GM08714 (cell line): ENCODE data around the gene FAM81A.

Experiments used
- H3K4me3 ChIP-seq: fragments of 200-500 bp; sonication (Bioruptor generic); 2 replicates; pipeline ENCODE4 v1.5.1; 2014; ENCODE audit warnings: mild to moderate bottlenecking, low read length, inconsistent platforms
- ZNF274 ChIP-seq: IDR thresholded peaks from 2 replicates; pipeline ENCODE4 v1.6.1; 2012; ENCODE audit warnings: mild to moderate bottlenecking, low read depth, low read length

FAM81A gene

GRCh38 chr15:59536553-59536952 lies 98.6 kb downstream of the FAM81A start:
- TF ChIP-seq ZNF274: no peak
- no peak overlapping the region for H3K4me3 ChIP-seq

GRCh38 chr15:59537403-59537802 lies 99.4 kb downstream of the FAM81A start:
- TF ChIP-seq ZNF274: no peak
- no peak overlapping the region for H3K4me3 ChIP-seq

GRCh38 chr15:59538494-59538893 lies 100.5 kb downstream of the FAM81A start:
- TF ChIP-seq ZNF274: no peak
- H3K4me3 ChIP-seq: no peak overlapping the region

DNA sequence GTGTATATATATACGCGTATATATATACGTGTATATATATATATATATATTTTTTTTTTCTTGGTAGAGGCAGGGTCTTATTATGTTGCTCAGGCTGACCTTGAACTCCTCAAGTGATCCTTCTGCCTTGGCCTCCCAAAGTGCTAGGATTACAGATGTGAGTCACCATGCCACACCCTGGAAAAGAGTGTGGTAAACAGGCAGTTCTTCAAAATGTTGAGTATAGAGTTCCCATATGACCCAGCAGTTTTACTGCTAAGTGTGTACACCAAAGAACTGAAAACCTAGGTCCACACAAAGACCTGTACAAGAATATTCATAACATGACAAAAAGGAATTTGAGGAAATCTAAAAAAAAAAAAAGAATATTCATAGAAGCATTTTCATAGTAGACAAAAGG lies 101.8 kb downstream of the FAM81A start:
- no peak overlapping the region for H3K4me3 ChIP-seq
- no peak for TF ChIP-seq ZNF274

GRCh38 chr15:59540654-59541053 lies 102.7 kb downstream of the FAM81A start:
- no peak for TF ChIP-seq ZNF274
- H3K4me3 ChIP-seq: no peak overlapping the region

DNA sequence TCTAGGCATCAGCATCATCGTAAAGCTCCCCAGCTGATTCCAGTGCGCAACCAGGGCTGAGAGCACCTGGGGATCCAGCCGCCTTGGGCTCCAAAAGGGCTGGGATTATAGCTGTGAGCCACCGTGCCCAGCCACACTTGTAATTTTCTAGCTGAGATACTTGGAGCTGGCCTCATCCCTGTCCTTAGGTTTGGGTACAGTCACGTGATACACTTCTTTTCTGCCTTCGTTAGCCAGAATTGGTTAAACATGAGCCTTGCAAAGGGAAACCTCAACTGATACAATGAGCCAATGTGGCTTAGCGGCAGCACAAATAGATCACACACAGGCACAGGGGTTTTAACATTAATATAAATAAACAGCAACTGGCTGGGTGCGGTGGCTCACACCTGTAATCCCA lies 103.8 kb downstream of the FAM81A start:
- no peak overlapping the region for H3K4me3 ChIP-seq
- TF ChIP-seq ZNF274: no peak

DNA sequence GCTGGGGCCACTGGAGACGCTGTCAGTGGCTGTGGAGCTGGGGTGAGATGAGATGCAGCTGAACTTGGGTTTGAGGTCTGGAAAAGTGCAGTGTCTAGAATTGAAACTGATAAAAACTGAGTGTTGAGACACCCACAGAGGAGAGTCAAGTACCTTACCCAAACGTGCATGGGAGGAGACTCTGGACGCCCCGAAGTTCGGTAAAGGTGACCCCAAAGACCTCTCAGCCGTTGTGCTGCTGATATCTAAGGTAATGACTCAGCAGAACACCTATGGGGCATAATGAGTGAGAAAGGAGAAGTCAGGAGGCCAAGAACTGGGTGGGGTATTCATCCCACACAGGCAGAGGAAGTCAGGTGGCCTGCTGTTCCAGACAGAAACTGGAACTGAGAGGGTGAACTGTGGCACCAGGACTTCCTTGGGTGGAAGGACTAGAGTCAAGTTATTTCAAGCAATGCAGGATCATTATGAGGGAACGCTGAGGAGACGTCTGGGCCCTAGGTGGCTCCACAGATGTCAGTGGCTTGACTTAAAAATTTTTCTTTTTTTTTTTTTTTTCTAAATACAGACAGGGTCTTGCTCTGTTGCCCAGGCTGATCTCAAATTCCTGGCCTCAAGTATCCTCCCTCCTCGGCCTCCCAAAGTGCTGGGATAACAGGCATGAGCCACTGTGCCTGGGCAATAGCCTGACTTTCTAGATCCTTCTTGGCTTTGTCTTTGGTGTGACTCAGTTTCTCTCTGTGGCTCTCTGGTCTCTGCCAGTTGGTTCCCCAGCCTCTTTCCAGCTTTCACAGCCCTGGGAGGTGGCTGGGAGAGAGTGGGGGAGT lies 105.9 kb downstream of the FAM81A start:
- no peak overlapping the region; the same call in 1 of the 2 replicates for H3K4me3 ChIP-seq
- no peak for TF ChIP-seq ZNF274

DNA sequence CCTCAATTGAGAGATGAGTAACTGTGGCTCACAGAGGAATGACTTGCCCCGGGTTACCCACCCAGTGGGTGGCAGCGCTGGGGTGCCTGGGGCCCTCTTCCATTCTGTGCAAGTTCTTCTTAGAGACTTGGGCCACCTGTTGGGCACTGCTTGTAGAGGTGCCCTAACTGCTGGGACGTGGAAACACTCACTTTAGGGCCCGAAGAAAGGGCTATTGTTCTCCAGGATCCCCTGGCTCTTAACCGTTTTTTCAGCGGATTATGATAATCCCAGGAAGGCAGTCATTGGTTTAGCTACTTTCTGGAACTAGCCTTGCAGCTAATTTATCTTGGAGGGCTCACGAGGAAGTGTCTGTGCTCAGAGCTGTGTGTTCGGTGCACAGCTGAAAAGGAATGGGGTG lies 107.6 kb downstream of the FAM81A start:
- no peak for TF ChIP-seq ZNF274
- H3K4me3 ChIP-seq: no peak overlapping the region

GRCh38 chr15:59548501-59549226 lies 110.7 kb downstream of the FAM81A start:
- H3K4me3 ChIP-seq: no peak overlapping the region
- TF ChIP-seq ZNF274: no peak

DNA sequence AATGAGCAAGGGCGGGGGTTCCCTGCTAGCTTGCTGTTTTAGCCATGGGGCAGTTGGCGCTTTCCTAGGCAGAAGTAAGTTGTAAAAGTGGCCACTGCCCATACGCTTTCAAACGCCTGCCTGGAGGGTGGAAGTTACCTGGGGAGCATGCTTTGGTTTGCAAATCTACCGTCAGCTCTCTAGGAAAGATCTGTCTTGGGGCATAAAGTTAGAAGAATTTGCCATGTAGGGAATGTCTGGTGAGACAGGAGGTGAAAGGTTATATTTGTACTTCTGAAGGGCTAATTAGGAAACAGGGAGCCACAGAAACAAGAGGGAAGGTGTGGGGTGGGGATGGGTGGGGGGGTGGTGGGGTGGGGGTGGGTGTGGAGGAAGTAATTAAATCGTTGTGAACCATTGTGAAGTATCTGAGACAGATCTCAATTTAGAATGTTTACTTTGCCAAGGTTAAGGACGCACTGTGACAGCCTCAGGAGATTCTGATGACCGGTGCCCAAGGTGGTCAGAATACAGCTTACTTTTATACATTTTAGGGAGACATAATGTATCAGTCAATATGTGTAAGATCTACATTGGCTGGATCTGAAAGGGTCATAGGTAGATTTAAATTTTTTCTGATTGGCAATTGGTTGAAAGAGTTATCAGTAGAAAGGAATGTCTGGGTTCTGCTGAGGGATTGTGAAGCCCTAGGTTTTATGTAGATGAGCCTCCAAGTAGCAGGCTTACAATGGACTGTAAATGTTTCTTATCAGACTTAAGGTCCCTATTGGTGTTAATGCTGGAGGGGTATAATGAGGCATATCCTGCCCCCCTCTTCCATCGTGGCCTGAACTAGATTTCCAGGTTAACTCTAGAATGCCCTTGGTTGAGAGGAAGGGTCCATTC lies 111.6 kb downstream of the FAM81A start:
- no peak overlapping the region for H3K4me3 ChIP-seq
- no peak for TF ChIP-seq ZNF274

DNA sequence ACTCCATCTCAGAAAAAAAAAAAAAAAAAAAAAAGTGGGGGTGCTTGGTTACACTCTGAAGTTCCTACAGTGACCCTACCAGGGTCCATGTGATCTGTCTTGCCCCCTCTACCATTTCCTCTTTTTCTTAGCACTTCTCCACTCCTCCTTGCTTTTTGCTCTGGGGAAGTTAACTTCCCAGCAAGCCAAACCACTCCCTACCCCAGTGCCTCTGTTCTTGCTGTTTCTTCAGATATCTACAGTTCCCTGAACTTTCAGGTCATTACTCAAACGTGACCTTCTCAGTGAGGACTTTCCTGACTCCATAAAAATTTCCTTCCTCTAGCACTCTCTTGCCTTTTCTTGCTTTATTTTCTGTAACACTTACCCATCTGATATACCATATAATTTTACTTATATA lies 112.5 kb downstream of the FAM81A start:
- H3K4me3 ChIP-seq: no peak overlapping the region

DNA sequence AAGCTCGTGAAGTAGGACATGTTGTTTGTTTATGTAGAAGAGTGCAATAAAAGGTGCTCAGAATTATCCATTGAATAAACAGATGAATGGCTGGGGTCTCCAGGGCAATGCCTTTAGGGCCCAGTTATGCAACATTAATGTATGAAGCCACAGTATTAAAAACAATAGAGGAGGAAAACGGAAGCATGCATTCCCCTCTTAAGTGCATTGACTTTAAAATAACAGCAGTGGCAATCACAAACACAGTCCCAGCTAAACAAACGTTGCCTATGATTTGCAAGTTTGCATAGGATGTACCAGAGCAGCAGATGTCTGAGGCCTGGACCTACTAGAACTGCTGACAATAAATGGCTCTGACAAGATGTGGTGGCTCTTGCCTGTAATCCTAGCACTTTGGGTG lies 113.0 kb downstream of the FAM81A start:
- no peak for TF ChIP-seq ZNF274
- no peak overlapping the region for H3K4me3 ChIP-seq

More for the DNA sequence above, 112.5 kb downstream of the FAM81A start:
- no peak for TF ChIP-seq ZNF274

GRCh38 chr15:59553879-59554735 lies 116.1 kb downstream of the FAM81A start:
- no peak overlapping the region for H3K4me3 ChIP-seq
- TF ChIP-seq ZNF274: no peak
